Ishikawa (cell line): ENCODE measurements around the gene CFAP57.

Experiments used
- CEBPB ChIP-seq: IDR thresholded peaks from 2 replicates; pipeline ENCODE4 v1.6.1; 2012
- CREB1 ChIP-seq: IDR thresholded peaks from 2 replicates; pipeline ENCODE4 v1.6.1; 2012; ENCODE audit warnings: low read depth
- EGR1 ChIP-seq: IDR thresholded peaks from 2 replicates; pipeline ENCODE4 v1.6.1; 2012
- EP300 ChIP-seq: IDR thresholded peaks from 2 replicates; pipeline ENCODE4 v1.6.1; 2012; ENCODE audit warnings: borderline replicate concordance
- FOXM1 ChIP-seq: IDR thresholded peaks from 2 replicates; pipeline ENCODE4 v1.6.1; 2012; ENCODE audit warnings: low read depth, borderline replicate concordance
- MAX ChIP-seq: IDR thresholded peaks from 2 replicates; pipeline ENCODE4 v1.6.1; 2012
- NFIC ChIP-seq: IDR thresholded peaks from 2 replicates; pipeline ENCODE4 v1.6.1; 2012
- RAD21 ChIP-seq: IDR thresholded peaks from 2 replicates; pipeline ENCODE4 v1.6.1; 2012; ENCODE audit warnings: low read depth
- TAF1 ChIP-seq: IDR thresholded peaks from 2 replicates; pipeline ENCODE4 v1.6.1; 2012; ENCODE audit warnings: low read depth, mild to moderate bottlenecking
- TCF12 ChIP-seq: IDR thresholded peaks from 2 replicates; pipeline ENCODE4 v1.6.1; 2012; ENCODE audit warnings: low read depth
- TEAD4 ChIP-seq: IDR thresholded peaks from 2 replicates; pipeline ENCODE4 v1.6.1; 2012
- USF1 ChIP-seq: IDR thresholded peaks from 2 replicates; pipeline ENCODE4 v1.6.1; 2012
- YY1 ChIP-seq: IDR thresholded peaks from 2 replicates; pipeline ENCODE4 v1.6.1; 2012; ENCODE audit warnings: low read depth
- ZBTB7A ChIP-seq: IDR thresholded peaks from 2 replicates; pipeline ENCODE4 v1.6.1; 2012; ENCODE audit warnings: low read depth
- TF ChIP-seq, protein P1 (sequence below): IDR thresholded peaks from 2 replicates; pipeline ENCODE4 v1.6.1; 2012; ENCODE audit warnings: low read depth, mild to moderate bottlenecking

CFAP57 gene

GRCh38 chr1:43302721-43303470, 130.8 kb downstream of the CFAP57 start:
- TF ChIP-seq CREB1 (no peak), TCF12 (no peak), YY1 (no peak), CEBPB (no peak), RAD21 (no peak), TAF1 (no peak), TEAD4 (no peak), EP300 (no peak), USF1 (no peak), EGR1 (no peak), FOXM1 (no peak), NFIC (no peak), MAX (no peak), ZBTB7A (no peak)
- TF ChIP-seq, protein P1, sequence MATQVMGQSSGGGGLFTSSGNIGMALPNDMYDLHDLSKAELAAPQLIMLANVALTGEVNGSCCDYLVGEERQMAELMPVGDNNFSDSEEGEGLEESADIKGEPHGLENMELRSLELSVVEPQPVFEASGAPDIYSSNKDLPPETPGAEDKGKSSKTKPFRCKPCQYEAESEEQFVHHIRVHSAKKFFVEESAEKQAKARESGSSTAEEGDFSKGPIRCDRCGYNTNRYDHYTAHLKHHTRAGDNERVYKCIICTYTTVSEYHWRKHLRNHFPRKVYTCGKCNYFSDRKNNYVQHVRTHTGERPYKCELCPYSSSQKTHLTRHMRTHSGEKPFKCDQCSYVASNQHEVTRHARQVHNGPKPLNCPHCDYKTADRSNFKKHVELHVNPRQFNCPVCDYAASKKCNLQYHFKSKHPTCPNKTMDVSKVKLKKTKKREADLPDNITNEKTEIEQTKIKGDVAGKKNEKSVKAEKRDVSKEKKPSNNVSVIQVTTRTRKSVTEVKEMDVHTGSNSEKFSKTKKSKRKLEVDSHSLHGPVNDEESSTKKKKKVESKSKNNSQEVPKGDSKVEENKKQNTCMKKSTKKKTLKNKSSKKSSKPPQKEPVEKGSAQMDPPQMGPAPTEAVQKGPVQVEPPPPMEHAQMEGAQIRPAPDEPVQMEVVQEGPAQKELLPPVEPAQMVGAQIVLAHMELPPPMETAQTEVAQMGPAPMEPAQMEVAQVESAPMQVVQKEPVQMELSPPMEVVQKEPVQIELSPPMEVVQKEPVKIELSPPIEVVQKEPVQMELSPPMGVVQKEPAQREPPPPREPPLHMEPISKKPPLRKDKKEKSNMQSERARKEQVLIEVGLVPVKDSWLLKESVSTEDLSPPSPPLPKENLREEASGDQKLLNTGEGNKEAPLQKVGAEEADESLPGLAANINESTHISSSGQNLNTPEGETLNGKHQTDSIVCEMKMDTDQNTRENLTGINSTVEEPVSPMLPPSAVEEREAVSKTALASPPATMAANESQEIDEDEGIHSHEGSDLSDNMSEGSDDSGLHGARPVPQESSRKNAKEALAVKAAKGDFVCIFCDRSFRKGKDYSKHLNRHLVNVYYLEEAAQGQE, result no peak

DNA sequence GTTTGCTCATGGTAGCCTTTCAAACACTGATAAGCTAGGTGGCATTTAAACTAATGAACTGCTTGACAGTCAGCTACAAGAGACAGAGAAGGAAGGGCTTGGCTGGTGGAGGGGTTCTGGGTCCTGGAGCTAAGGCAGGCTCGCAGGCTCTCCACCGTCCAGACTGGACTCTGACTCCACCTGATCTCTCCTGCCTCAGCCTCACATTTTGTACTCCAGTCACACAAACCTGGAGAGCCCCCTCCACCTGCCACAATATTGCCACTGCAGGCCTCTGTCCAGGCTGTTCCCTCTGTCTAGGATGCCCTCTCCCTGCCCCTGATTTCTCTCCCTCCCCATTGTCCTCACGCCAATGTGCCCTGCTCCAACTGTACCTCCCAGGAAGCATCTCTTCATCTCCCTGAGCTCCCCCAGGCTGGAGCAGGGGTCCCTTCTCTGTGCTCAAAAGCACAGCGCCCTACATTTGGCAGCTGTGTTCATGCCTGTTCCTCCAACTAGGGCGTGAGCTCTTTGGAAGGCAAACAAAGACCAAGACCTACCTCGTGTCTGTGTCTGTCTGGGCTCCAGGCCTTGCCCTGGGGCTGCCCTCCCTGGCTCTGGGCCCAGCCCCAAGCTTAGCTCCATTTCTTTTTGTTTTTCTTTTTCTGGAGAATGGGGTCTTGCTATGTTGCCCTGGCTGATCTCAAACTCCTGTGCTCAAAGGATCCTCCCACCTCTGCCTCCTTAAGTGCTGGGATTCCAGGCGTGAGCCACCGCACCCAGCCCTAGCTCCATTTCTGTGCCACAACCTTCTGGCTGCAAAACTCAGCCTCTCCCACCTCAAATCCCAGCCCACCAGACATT, 131.6 kb downstream of the CFAP57 start:
- TF ChIP-seq RAD21 (no peak), EP300 (no peak)
